ENCODE results near the gene CRYBG1. TPM values are rescaled to one million over a fixed set of nuclear protein-coding genes. Genes with fewer than 3 reads are reported as not detected.

Gene CRYBG1
- total RNA-seq, 2 donors from 2014 or later: 61.0 to 62.4 TPM

GRCh38 chr6:106525107-106525881 lies 164.8 kb downstream of the CRYBG1 start:
- DNase-seq: no peak
- H3K9me3 ChIP-seq (ENCODE audit: control insufficient read depth, low read length, poor library complexity, severe bottlenecking): no peaks in the 10 kb centered on the region
- Mint-ChIP-seq H3K36me3 (ENCODE audit: low read depth) (peaks cover 14% of the 10 kb centered on the region), H3K27ac (peak overlapping the region; percentile 98), H3K27me3 (no peaks in the 10 kb centered on the region), H3K4me1 (peaks cover 42% of the 10 kb centered on the region), H3K4me3 (peak overlapping the region; percentile 95)
- ATAC-seq: peak; percentile 16

- Mint-ChIP-seq H3K27me3 (no peaks in the 10 kb centered on the region), H3K36me3 (ENCODE audit: low read depth) (peaks cover 17% of the 10 kb centered on the region), H3K4me1 (peaks cover 37% of the 10 kb centered on the region), H3K4me3 (peak overlapping the region; percentile 95), H3K27ac (peak overlapping the region; percentile 98)
- DNase-seq (no peak), ATAC-seq (no peak)
- no peaks in the 10 kb centered on the region for H3K9me3 ChIP-seq (ENCODE audit: control insufficient read depth, low read length, poor library complexity, severe bottlenecking)
These were observed 165.4 kb downstream of the CRYBG1 start for GRCh38 chr6:106525882-106526275.

GRCh38 chr6:106527117-106527516 lies 166.6 kb downstream of the CRYBG1 start:
- H3K36me3 Mint-ChIP-seq (ENCODE audit: low read depth): peaks cover 14% of the 10 kb centered on the region
- ATAC-seq (no peak), DNase-seq (no peak)
- H3K9me3 ChIP-seq (ENCODE audit: control insufficient read depth, low read length, poor library complexity, severe bottlenecking): no peaks in the 10 kb centered on the region
- no peak overlapping the region for H3K27ac Mint-ChIP-seq
- H3K4me1 Mint-ChIP-seq: peaks cover 37% of the 10 kb centered on the region
- no peaks in the 10 kb centered on the region for H3K27me3 Mint-ChIP-seq
- no peak overlapping the region for H3K4me3 Mint-ChIP-seq

- DNase-seq (no peak), ATAC-seq (no peak)
- Mint-ChIP-seq H3K27ac (peak overlapping the region; percentile 88), H3K4me1 (peaks cover 45% of the 10 kb centered on the region), H3K4me3 (no peak overlapping the region), H3K36me3 (ENCODE audit: low read depth) (peaks cover 15% of the 10 kb centered on the region), H3K27me3 (no peaks in the 10 kb centered on the region)
- H3K9me3 ChIP-seq (ENCODE audit: control insufficient read depth, low read length, poor library complexity, severe bottlenecking): no peaks in the 10 kb centered on the region
These were observed 167.5 kb downstream of the CRYBG1 start for GRCh38 chr6:106527979-106528378.

GRCh38 chr6:106528521-106528920 lies 168.0 kb downstream of the CRYBG1 start:
- H3K4me1 Mint-ChIP-seq: peaks cover 48% of the 10 kb centered on the region

GRCh38 chr6:106529438-106529837 lies 168.9 kb downstream of the CRYBG1 start:
- H3K4me3 Mint-ChIP-seq: no peak overlapping the region
- no peaks in the 10 kb centered on the region for H3K27me3 Mint-ChIP-seq
- H3K27ac Mint-ChIP-seq: peak overlapping the region; percentile 67
- ATAC-seq (no peak), DNase-seq (no peak)
- no peaks in the 10 kb centered on the region for H3K9me3 ChIP-seq (ENCODE audit: control insufficient read depth, low read length, poor library complexity, severe bottlenecking)
- peaks cover 22% of the 10 kb centered on the region for H3K36me3 Mint-ChIP-seq (ENCODE audit: low read depth)
- peaks cover 50% of the 10 kb centered on the region for H3K4me1 Mint-ChIP-seq

More at GRCh38 chr6:106528521-106528920, 168.0 kb downstream of the CRYBG1 start:
- DNase-seq (no peak), ATAC-seq (no peak)
- Mint-ChIP-seq H3K36me3 (ENCODE audit: low read depth) (peaks cover 20% of the 10 kb centered on the region), H3K27me3 (no peaks in the 10 kb centered on the region), H3K4me3 (no peak overlapping the region), H3K27ac (peak overlapping the region; percentile 88)
- no peaks in the 10 kb centered on the region for H3K9me3 ChIP-seq (ENCODE audit: control insufficient read depth, low read length, poor library complexity, severe bottlenecking)

- ATAC-seq (no peak), DNase-seq (no peak)
- Mint-ChIP-seq H3K4me3 (no peak overlapping the region), H3K36me3 (ENCODE audit: low read depth) (peaks cover 22% of the 10 kb centered on the region), H3K27ac (peak overlapping the region; percentile 67), H3K27me3 (no peaks in the 10 kb centered on the region), H3K4me1 (peaks cover 54% of the 10 kb centered on the region)
- no peaks in the 10 kb centered on the region for H3K9me3 ChIP-seq (ENCODE audit: control insufficient read depth, low read length, poor library complexity, severe bottlenecking)
These were observed 169.5 kb downstream of the CRYBG1 start for GRCh38 chr6:106530026-106530425.

- peaks cover 53% of the 10 kb centered on the region for H3K4me1 Mint-ChIP-seq
These were observed 170.0 kb downstream of the CRYBG1 start for GRCh38 chr6:106530502-106530901.

GRCh38 chr6:106533054-106533453 lies 172.5 kb downstream of the CRYBG1 start:
- H3K4me3 Mint-ChIP-seq: peak overlapping the region; percentile 66
- H3K27ac Mint-ChIP-seq: peak overlapping the region; percentile 90
- H3K27me3 Mint-ChIP-seq: no peaks in the 10 kb centered on the region
- DNase-seq (no peak), ATAC-seq (no peak)
- H3K4me1 Mint-ChIP-seq: peaks cover 61% of the 10 kb centered on the region
- H3K36me3 Mint-ChIP-seq (ENCODE audit: low read depth): peaks cover 22% of the 10 kb centered on the region
- no peaks in the 10 kb centered on the region for H3K9me3 ChIP-seq (ENCODE audit: control insufficient read depth, low read length, poor library complexity, severe bottlenecking)

More at GRCh38 chr6:106530502-106530901, 170.0 kb downstream of the CRYBG1 start:
- DNase-seq (no peak), ATAC-seq (no peak)
- H3K27ac Mint-ChIP-seq: peak overlapping the region; percentile 67
- H3K36me3 Mint-ChIP-seq (ENCODE audit: low read depth): peaks cover 22% of the 10 kb centered on the region
- no peaks in the 10 kb centered on the region for H3K9me3 ChIP-seq (ENCODE audit: control insufficient read depth, low read length, poor library complexity, severe bottlenecking)
- no peak overlapping the region for H3K4me3 Mint-ChIP-seq
- no peaks in the 10 kb centered on the region for H3K27me3 Mint-ChIP-seq

- no peaks in the 10 kb centered on the region for H3K27me3 Mint-ChIP-seq
- no peaks in the 10 kb centered on the region for H3K9me3 ChIP-seq (ENCODE audit: control insufficient read depth, low read length, poor library complexity, severe bottlenecking)
- H3K4me1 Mint-ChIP-seq: peaks cover 65% of the 10 kb centered on the region
- DNase-seq (no peak), ATAC-seq (no peak)
- H3K36me3 Mint-ChIP-seq (ENCODE audit: low read depth): peaks cover 22% of the 10 kb centered on the region
- peak overlapping the region; percentile 90 for H3K27ac Mint-ChIP-seq
- H3K4me3 Mint-ChIP-seq: peak overlapping the region; percentile 66
These were observed 173.5 kb downstream of the CRYBG1 start for GRCh38 chr6:106534004-106534403.

- H3K9me3 ChIP-seq (ENCODE audit: control insufficient read depth, low read length, poor library complexity, severe bottlenecking): no peaks in the 10 kb centered on the region
- H3K27me3 Mint-ChIP-seq: no peaks in the 10 kb centered on the region
- DNase-seq (no peak), ATAC-seq (peak; percentile 60)
- H3K4me1 Mint-ChIP-seq: peaks cover 64% of the 10 kb centered on the region
- H3K36me3 Mint-ChIP-seq (ENCODE audit: low read depth): peaks cover 22% of the 10 kb centered on the region
- peak overlapping the region; percentile 21 for H3K4me3 Mint-ChIP-seq
- H3K27ac Mint-ChIP-seq: peak overlapping the region; percentile 90
These were observed 174.1 kb downstream of the CRYBG1 start for GRCh38 chr6:106534564-106534982.

GRCh38 chr6:106535012-106535411 lies 174.5 kb downstream of the CRYBG1 start:
- DNase-seq (no peak), ATAC-seq (no peak)
- Mint-ChIP-seq H3K4me3 (no peak overlapping the region), H3K27me3 (no peaks in the 10 kb centered on the region), H3K27ac (peak overlapping the region; percentile 90), H3K4me1 (peaks cover 62% of the 10 kb centered on the region), H3K36me3 (ENCODE audit: low read depth) (peaks cover 21% of the 10 kb centered on the region)
- H3K9me3 ChIP-seq (ENCODE audit: control insufficient read depth, low read length, poor library complexity, severe bottlenecking): no peaks in the 10 kb centered on the region

GRCh38 chr6:106536357-106536756 lies 175.8 kb downstream of the CRYBG1 start:
- Mint-ChIP-seq H3K27ac (peak overlapping the region; percentile 93), H3K4me3 (no peak overlapping the region), H3K4me1 (peaks cover 59% of the 10 kb centered on the region), H3K27me3 (no peaks in the 10 kb centered on the region), H3K36me3 (ENCODE audit: low read depth) (peaks cover 17% of the 10 kb centered on the region)
- no peak for ATAC-seq
- no peak for DNase-seq
- H3K9me3 ChIP-seq (ENCODE audit: control insufficient read depth, low read length, poor library complexity, severe bottlenecking): no peaks in the 10 kb centered on the region

- Mint-ChIP-seq H3K27ac (peak overlapping the region; percentile 93), H3K4me3 (peak overlapping the region; percentile 73), H3K36me3 (ENCODE audit: low read depth) (peaks cover 17% of the 10 kb centered on the region), H3K27me3 (no peaks in the 10 kb centered on the region), H3K4me1 (peaks cover 59% of the 10 kb centered on the region)
- ATAC-seq (no peak), DNase-seq (no peak)
- H3K9me3 ChIP-seq (ENCODE audit: control insufficient read depth, low read length, poor library complexity, severe bottlenecking): no peaks in the 10 kb centered on the region
These were observed 176.3 kb downstream of the CRYBG1 start for GRCh38 chr6:106536851-106537250.
